OCI-LY3 (cell line): ENCODE results near the gene RIPK4.

Experiments used
- EZH2phosphoT487 ChIP-seq: fragments of 200-600 bp; shearing (Covaris generic); IDR thresholded peaks from 2 replicates; pipeline ENCODE4 v1.6.1; 2018; ENCODE audit warnings: antibody characterized with exemption, mixed run types, low read depth
- TF ChIP-seq, protein P1 (sequence below): fragments of 200-600, 300-600 bp; sonication (generic); IDR thresholded peaks from 2 replicates; pipeline ENCODE4 v1.5.1; 2014; ENCODE audit warnings: antibody characterized with exemption, low read length, low read depth

DNA sequence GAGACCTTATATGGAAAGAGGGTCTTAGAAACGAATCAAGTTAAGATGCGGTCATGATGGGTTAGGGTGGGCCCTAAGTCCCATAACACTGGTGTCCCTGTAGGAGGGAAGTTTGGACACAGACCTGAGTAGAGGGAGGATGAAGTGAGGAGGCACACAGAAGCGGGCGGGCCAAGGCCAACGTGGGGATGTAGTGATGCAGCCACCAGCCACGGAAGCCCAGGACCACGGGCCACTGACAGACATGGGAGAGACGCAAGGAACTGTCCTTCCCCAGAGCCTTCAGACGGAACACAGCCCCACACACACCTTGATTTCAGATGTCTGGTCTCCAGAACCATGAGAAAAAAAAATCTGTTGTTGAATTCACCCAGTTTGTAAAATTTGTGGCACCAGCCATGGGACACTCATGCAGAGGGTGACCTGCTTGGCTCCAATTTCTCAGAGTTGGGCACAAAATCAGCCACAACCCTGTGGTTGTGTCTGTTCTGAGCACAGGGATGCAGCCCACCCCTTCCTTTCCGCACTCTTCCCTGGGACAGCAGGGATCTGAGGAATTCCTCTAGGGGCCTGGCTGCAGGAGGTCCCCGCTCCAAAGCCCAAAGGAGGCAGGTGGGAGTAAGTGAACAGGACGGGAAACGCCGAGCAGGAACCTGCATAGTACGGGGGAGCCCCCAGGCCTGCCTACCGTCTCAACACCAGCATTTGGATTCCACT, 61.1 kb downstream of the RIPK4 start:
- TF ChIP-seq, protein P1, sequence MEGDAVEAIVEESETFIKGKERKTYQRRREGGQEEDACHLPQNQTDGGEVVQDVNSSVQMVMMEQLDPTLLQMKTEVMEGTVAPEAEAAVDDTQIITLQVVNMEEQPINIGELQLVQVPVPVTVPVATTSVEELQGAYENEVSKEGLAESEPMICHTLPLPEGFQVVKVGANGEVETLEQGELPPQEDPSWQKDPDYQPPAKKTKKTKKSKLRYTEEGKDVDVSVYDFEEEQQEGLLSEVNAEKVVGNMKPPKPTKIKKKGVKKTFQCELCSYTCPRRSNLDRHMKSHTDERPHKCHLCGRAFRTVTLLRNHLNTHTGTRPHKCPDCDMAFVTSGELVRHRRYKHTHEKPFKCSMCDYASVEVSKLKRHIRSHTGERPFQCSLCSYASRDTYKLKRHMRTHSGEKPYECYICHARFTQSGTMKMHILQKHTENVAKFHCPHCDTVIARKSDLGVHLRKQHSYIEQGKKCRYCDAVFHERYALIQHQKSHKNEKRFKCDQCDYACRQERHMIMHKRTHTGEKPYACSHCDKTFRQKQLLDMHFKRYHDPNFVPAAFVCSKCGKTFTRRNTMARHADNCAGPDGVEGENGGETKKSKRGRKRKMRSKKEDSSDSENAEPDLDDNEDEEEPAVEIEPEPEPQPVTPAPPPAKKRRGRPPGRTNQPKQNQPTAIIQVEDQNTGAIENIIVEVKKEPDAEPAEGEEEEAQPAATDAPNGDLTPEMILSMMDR = no peak
- no peak for TF ChIP-seq EZH2phosphoT487
